WTC11 (cell line): ENCODE results near the gene FXYD3. TPM values are rescaled to one million over a fixed set of nuclear protein-coding genes. Genes with fewer than 3 reads are reported as not detected.

Source experiments
- ATAC-seq: fragments of 200-7000 bp; cut with Tn5 transposase; 2 replicates; pipeline ENCODE4 v1.10.0; 2021; ENCODE audit warnings: mild to moderate bottlenecking, moderate library complexity
- CTCF ChIA-PET: fragments of 300-600 bp; sonication (Branson Sonifier 250); formaldehyde crosslinking; loops from one replicate; lab custom pipeline; 2021; ENCODE audit warnings: antibody characterized with exemption; lab: Charles Lee
- POLR2A ChIA-PET: fragments of 350-600 bp; sonication (Branson Sonifier 250); formaldehyde crosslinking; loops from one replicate; lab custom pipeline; 2021; ENCODE audit warnings: antibody characterized with exemption; lab: Charles Lee
- DNase-seq: peaks from one replicate; pipeline ENCODE4 v3.0.0; 2021; ENCODE audit warnings: low spot score
- H3K27ac Mint-ChIP-seq: 2 replicates; pipeline ENCODE4 v1.8.0; 2021; ENCODE audit warnings: mixed read lengths
- H3K27me3 Mint-ChIP-seq: 2 replicates; pipeline ENCODE4 v1.8.0; 2021; ENCODE audit warnings: low read depth, mild to moderate bottlenecking, moderate library complexity, mixed read lengths
- H3K36me3 Mint-ChIP-seq: 2 replicates; pipeline ENCODE4 v1.8.0; 2021; ENCODE audit warnings: mixed read lengths
- H3K4me1 Mint-ChIP-seq: 2 replicates; pipeline ENCODE4 v1.8.0; 2022; ENCODE audit warnings: mixed read lengths
- H3K4me3 Mint-ChIP-seq: 2 replicates; pipeline ENCODE4 v1.8.0; 2021; ENCODE audit warnings: mild to moderate bottlenecking, moderate library complexity, mixed read lengths
- H3K9me3 Mint-ChIP-seq: 2 replicates; pipeline ENCODE4 v1.8.0; 2021; ENCODE audit warnings: mixed read lengths
- ATF1 ChIP-seq: sonication (generic); formaldehyde crosslinking; IDR thresholded peaks from 2 replicates; pipeline ENCODE4 v1.8.1; 2023; ENCODE audit warnings: mild to moderate bottlenecking, moderate library complexity, missing genetic modification reagents
- CBFB ChIP-seq: sonication (generic); formaldehyde crosslinking; IDR thresholded peaks from 2 replicates; pipeline ENCODE4 v1.8.1; 2022; ENCODE audit warnings: mild to moderate bottlenecking, low read depth, missing genetic modification reagents
- E2F5 ChIP-seq: sonication (generic); formaldehyde crosslinking; IDR thresholded peaks from 2 replicates; pipeline ENCODE4 v1.8.1; 2022; ENCODE audit warnings: mild to moderate bottlenecking, moderate library complexity, missing genetic modification reagents
- ELF4 ChIP-seq: sonication (generic); formaldehyde crosslinking; IDR thresholded peaks from 2 replicates; pipeline ENCODE4 v1.8.1; 2022; ENCODE audit warnings: low read depth, mild to moderate bottlenecking, moderate library complexity, missing genetic modification reagents
- FOXP1 ChIP-seq: sonication (generic); formaldehyde crosslinking; IDR thresholded peaks from 2 replicates; pipeline ENCODE4 v1.8.0; 2022; ENCODE audit warnings: missing genetic modification reagents, mild to moderate bottlenecking, moderate library complexity, borderline replicate concordance
- MAX ChIP-seq: sonication (generic); formaldehyde crosslinking; IDR thresholded peaks from 2 replicates; pipeline ENCODE4 v1.8.0; 2022; ENCODE audit warnings: mild to moderate bottlenecking, missing genetic modification reagents
- MLX ChIP-seq: sonication (generic); formaldehyde crosslinking; IDR thresholded peaks from 2 replicates; pipeline ENCODE4 v1.8.1; 2023; ENCODE audit warnings: mild to moderate bottlenecking, missing genetic modification reagents, moderate library complexity
- NR1H2 ChIP-seq: sonication (generic); formaldehyde crosslinking; IDR thresholded peaks from 2 replicates; pipeline ENCODE4 v1.9.0; 2021; ENCODE audit warnings: mild to moderate bottlenecking, moderate library complexity, missing genetic modification reagents
- OVOL2 ChIP-seq: fragments of 250-450 bp; sonication (Bioruptor Pico); IDR thresholded peaks from 2 replicates; pipeline ENCODE4 v1.9.0; 2021; ENCODE audit warnings: mild to moderate bottlenecking, borderline replicate concordance
- PREB ChIP-seq: sonication (generic); formaldehyde crosslinking; IDR thresholded peaks from 2 replicates; pipeline ENCODE4 v1.8.1; 2022; ENCODE audit warnings: mild to moderate bottlenecking, missing genetic modification reagents, moderate library complexity, borderline replicate concordance
- RELA ChIP-seq: sonication (generic); formaldehyde crosslinking; IDR thresholded peaks from 2 replicates; pipeline ENCODE4 v1.8.1; 2022; ENCODE audit warnings: missing genetic modification reagents, mild to moderate bottlenecking, borderline replicate concordance
- SMAD4 ChIP-seq: sonication (generic); formaldehyde crosslinking; IDR thresholded peaks from 2 replicates; pipeline ENCODE4 v1.8.0; 2022; ENCODE audit warnings: mild to moderate bottlenecking, missing genetic modification reagents
- TP53 ChIP-seq: sonication (generic); formaldehyde crosslinking; IDR thresholded peaks from 2 replicates; pipeline ENCODE4 v1.8.1; 2023; ENCODE audit warnings: mild to moderate bottlenecking, missing genetic modification reagents
- USF1 ChIP-seq: sonication (generic); formaldehyde crosslinking; IDR thresholded peaks from 2 replicates; pipeline ENCODE4 v1.8.0; 2022; ENCODE audit warnings: mild to moderate bottlenecking, missing genetic modification reagents
- ZNF121 ChIP-seq: sonication (generic); formaldehyde crosslinking; IDR thresholded peaks from 2 replicates; pipeline ENCODE4 v1.8.0; 2023; ENCODE audit warnings: missing genetic modification reagents
- total RNA-seq: library from RNA; stranded (reverse); gene quantifications from 3 replicates; pipeline ENCODE4 v1.2.3, GENCODE V29; 2021
- TF ChIP-seq, protein P1 (sequence below): fragments of 250-450 bp; sonication (Bioruptor Pico); IDR thresholded peaks from 2 replicates; pipeline ENCODE4 v1.9.0; 2021; ENCODE audit warnings: moderate library complexity, mild to moderate bottlenecking, inconsistent platforms, borderline replicate concordance

The FXYD3 gene
- total RNA-seq, 1 experiment from 2014 or later: 1.8 TPM

- DNase-seq: no peak
- Mint-ChIP-seq H3K27ac (no peak overlapping the region), H3K9me3 (peaks cover under 1% of the 10 kb centered on the region), H3K4me1 (peaks cover 6% of the 10 kb centered on the region), H3K27me3 (no peaks in the 10 kb centered on the region), H3K4me3 (no peak overlapping the region), H3K36me3 (peaks cover 11% of the 10 kb centered on the region)
- TF ChIP-seq ZNF121 (CRISPR knock-in tag): no peak
- no peak for TF ChIP-seq CBFB (CRISPR knock-in tag)
- TF ChIP-seq RELA (CRISPR knock-in tag): no peak
- no peak for TF ChIP-seq MAX
- TF ChIP-seq, protein P1, sequence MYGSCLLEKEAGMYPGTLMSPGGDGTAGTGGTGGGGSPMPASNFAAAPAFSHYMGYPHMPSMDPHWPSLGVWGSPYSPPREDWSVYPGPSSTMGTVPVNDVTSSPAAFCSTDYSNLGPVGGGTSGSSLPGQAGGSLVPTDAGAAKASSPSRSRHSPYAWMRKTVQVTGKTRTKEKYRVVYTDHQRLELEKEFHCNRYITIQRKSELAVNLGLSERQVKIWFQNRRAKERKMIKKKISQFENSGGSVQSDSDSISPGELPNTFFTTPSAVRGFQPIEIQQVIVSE (CRISPR knock-in tag): no peak
- no peak for TF ChIP-seq MLX (CRISPR knock-in tag)
- TF ChIP-seq ATF1 (CRISPR knock-in tag): no peak
- no peak for TF ChIP-seq FOXP1 (CRISPR knock-in tag)
- no peak for TF ChIP-seq ELF4 (CRISPR knock-in tag)
- no peak for TF ChIP-seq SMAD4 (CRISPR knock-in tag)
- TF ChIP-seq NR1H2 (CRISPR knock-in tag): no peak
- TF ChIP-seq TP53 (CRISPR knock-in tag): no peak
- no peak for TF ChIP-seq PREB (CRISPR knock-in tag)
- TF ChIP-seq E2F5 (CRISPR knock-in tag): no peak
- no peak for TF ChIP-seq OVOL2 (CRISPR knock-in tag)
- TF ChIP-seq USF1 (CRISPR knock-in tag): no peak
- ATAC-seq: no peak
- ChIA-PET CTCF (interaction anchor here (0.6 kb wide), 1 partner anchor 87 kb away, joined by 3 read pairs; no protein-coding TSS in a partner anchor), POLR2A (no interaction called here)
Measured at GRCh38 chr19:35171730-35172129, 56.1 kb downstream of the FXYD3 start.

Other genes starting within 250 kb of the FXYD3 start
- gene ZNF30, start 188.9 kb upstream of the FXYD3 start, total RNA-seq: 5.4 to 6.8 TPM (median 6.0 TPM) in 3 replicates
- 6.6 to 12.9 TPM (median 8.0 TPM) in 3 replicates for gene ZNF792, start 151.6 kb upstream of the FXYD3 start, total RNA-seq
- gene GRAMD1A, start 115.5 kb upstream of the FXYD3 start, total RNA-seq: 235 to 389 TPM (median 236 TPM) in 3 replicates
- gene SCN1B, start 85.4 kb upstream of the FXYD3 start, total RNA-seq: 4.4 to 8.0 TPM (median 4.8 TPM) in 3 replicates
- 20.8 to 35.5 TPM (median 34.6 TPM) in 3 replicates for gene HPN, start 74.1 kb upstream of the FXYD3 start, total RNA-seq
- gene LGI4, start 19.2 kb downstream of the FXYD3 start, total RNA-seq: 14.2 to 15.7 TPM (median 15.1 TPM) in 3 replicates
- gene FXYD1, start 23.0 kb downstream of the FXYD3 start, total RNA-seq: 11.3 to 13.4 TPM (median 13.3 TPM) in 3 replicates
- 16.7 to 16.9 TPM (median 16.9 TPM) in 3 replicates for gene FXYD7, start 27.4 kb downstream of the FXYD3 start, total RNA-seq
- gene FXYD5, start 38.9 kb downstream of the FXYD3 start, total RNA-seq: 114 to 135 TPM (median 128 TPM) in 3 replicates
- gene FAM187B, start 112.9 kb downstream of the FXYD3 start, total RNA-seq: 0.16 to 0.20 TPM in 2 of 3 replicates, not detected in the other
- gene LSR, start 133.2 kb downstream of the FXYD3 start, total RNA-seq: 126 to 132 TPM (median 130 TPM) in 3 replicates
- 109 to 127 TPM (median 120 TPM) in 3 replicates for gene USF2, start 153.1 kb downstream of the FXYD3 start, total RNA-seq
- gene HAMP, start 166.7 kb downstream of the FXYD3 start, total RNA-seq: 0.11 to 0.22 TPM (median 0.14 TPM) in 3 replicates
- gene MAG, start 176.3 kb downstream of the FXYD3 start, total RNA-seq: 0.23 to 0.53 TPM (median 0.46 TPM) in 3 replicates
- 0.28 to 1.1 TPM (median 0.55 TPM) in 3 replicates for gene CD22, start 213.4 kb downstream of the FXYD3 start, total RNA-seq
- gene FFAR1, start 232.1 kb downstream of the FXYD3 start, total RNA-seq: 0.07 TPM in 1 of 3 replicates, not detected in the others
- gene FFAR3, start 242.6 kb downstream of the FXYD3 start, total RNA-seq: not detected in 3 replicates